Esophagus muscularis mucosa (tissue), 4 donors: ENCODE results near the gene XRCC3.

Experiments
- CTCF ChIP-seq, 3 experiments: fragments of 200-600 bp in 2 of 3; fragments of 450-650 bp in 1 of 3; sonication (generic) in 2 of 3; IDR thresholded peaks; one replicate each; pipeline ENCODE4 v1.5.1; 2017 to 2019; ENCODE audit warnings: antibody characterized with exemption in 3 of 3, mild to moderate bottlenecking in 2 of 3, moderate library complexity in 1 of 3
- EP300 ChIP-seq: sonication (generic); formaldehyde crosslinking; IDR thresholded peaks from one replicate; pipeline ENCODE4 v1.6.1; 2017; ENCODE audit warnings: antibody characterized with exemption
- POLR2A ChIP-seq: fragments of 450-650 bp; IDR thresholded peaks from one replicate; pipeline ENCODE4 v1.6.1; 2017; ENCODE audit warnings: antibody characterized with exemption, moderate library complexity, mild to moderate bottlenecking, low read depth
- POLR2AphosphoS5 ChIP-seq, 2 donors: sonication (generic); formaldehyde crosslinking; IDR thresholded peaks; one replicate each; pipeline ENCODE4 v1.6.1; 2017; ENCODE audit warnings: antibody characterized with exemption in 2 of 2

- TF ChIP-seq POLR2AphosphoS5 (IDR thresholded peaks at IDR 0.05): no peak
- no peak for TF ChIP-seq CTCF (IDR thresholded peaks at IDR 0.05)
- no peak for TF ChIP-seq POLR2A
- TF ChIP-seq EP300: no peak
These were observed 27.5 kb downstream of the XRCC3 start for GRCh38 chr14:103687712-103688111.
